Left lung (tissue), 10 donors: ENCODE results near the gene HINFP. TPM values are rescaled to one million over a fixed set of nuclear protein-coding genes. Genes with fewer than 3 reads are reported as not detected.

Source experiments
- ATAC-seq: fragments of 200-7000 bp; cut with Tn5 transposase; one replicate; pipeline ENCODE4 v1.9.1; 2020; ENCODE audit warnings: moderate library complexity
- DNase-seq, 4 donors: peaks; one replicate each; pipeline ENCODE4 v3.0.0-alpha.2; 2013 to 2020
- H3K27ac ChIP-seq, 2 donors: fragments of 200-600 bp; sonication (generic) in 1 of 2; one replicate each; pipeline versions ENCODE4 v1.5.0 to v1.8.0; 2020 to 2021
- H3K27me3 ChIP-seq, 2 donors: fragments of 200-600 bp; sonication (generic) in 1 of 2; one replicate each; pipeline versions ENCODE4 v1.5.0 to v1.8.0; 2020 to 2021
- H3K36me3 ChIP-seq, 2 donors: fragments of 200-600 bp; sonication (generic) in 1 of 2; one replicate each; pipeline versions ENCODE4 v1.5.0 to v1.8.0; 2020 to 2021
- H3K4me1 ChIP-seq, 2 donors: fragments of 200-600 bp; one replicate each; pipeline ENCODE4 v1.8.0; 2021
- H3K4me3 ChIP-seq, 2 donors: fragments of 200-600 bp; sonication (generic) in 1 of 2; one replicate each; pipeline versions ENCODE4 v1.5.0 to v1.8.0; 2020 to 2021; ENCODE audit warnings: mild to moderate bottlenecking in 1 of 2
- H3K9me3 ChIP-seq, 2 donors: fragments of 200-600 bp; sonication (generic) in 1 of 2; one replicate each; pipeline versions ENCODE4 v1.5.0 to v1.8.0; 2020 to 2021
- intact Hi-C, 2 donors: fragments of 100-400 bp; cut with DNase I; formaldehyde crosslinking; loops; one replicate each; pipeline versions ENCODE4 v1.11.2 to v1.14.2; 2022
- polyA plus RNA-seq, 6 donors: library from polyadenylated mRNA; unstranded; fragments of 120-200 nt; gene quantifications; one replicate each; pipeline ENCODE4 v1.2.1, GENCODE V29; 2013; ENCODE audit not compliant: insufficient read length in 6 of 6
- total RNA-seq, 2 donors: library from RNA; stranded (reverse); fragmentation: NEBNext Ultra II Directional; extraction: Animal tissue kit (Norgen Biotek cat#: 25700); gene quantifications; one replicate each; pipeline ENCODE4 v1.2.1, GENCODE V29; 2021
- TF ChIP-seq, protein P1 (sequence below), 2 donors: fragments of 200-600 bp; sonication (generic) in 1 of 2; IDR thresholded peaks; one replicate each; pipeline versions ENCODE4 v1.5.0 to v1.8.0; 2021; ENCODE audit warnings: antibody characterized with exemption in 2 of 2
- donor health status: DM: no; HTN: yes; CAD: no.
- donor health status: DM: no; HTN: no; CAD: no.

The HINFP gene
- total and polyA plus RNA-seq, 8 donors: 21.6 to 41.7 (median 38.4) TPM

DNA sequence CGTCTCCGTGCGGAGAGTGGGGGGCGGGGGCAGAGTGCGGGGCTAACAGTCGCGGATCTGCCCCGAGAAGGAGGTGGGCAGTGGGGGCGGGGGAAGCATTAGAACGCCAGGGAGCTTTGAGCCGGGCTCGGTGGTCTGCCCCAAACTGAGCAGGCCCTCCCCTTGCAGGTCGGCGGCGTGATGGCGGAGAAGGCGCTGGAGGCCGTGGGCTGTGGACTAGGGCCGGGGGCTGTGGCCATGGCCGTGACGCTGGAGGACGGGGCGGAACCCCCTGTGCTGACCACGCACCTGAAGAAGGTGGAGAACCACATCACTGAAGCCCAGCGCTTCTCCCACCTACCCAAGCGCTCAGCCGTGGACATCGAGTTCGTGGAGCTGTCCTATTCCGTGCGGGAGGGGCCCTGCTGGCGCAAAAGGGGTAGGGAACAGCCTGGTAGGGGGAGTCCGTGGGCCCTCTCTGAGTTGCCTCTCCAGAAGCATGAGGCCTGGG lies 28.5 kb downstream of the HINFP start:
- Histone ChIP-seq H3K27me3 (peaks cover 11 to 76% of the 10 kb centered on the region in 2 donors), H3K4me1 (peaks cover 10 to 18% of the 10 kb centered on the region in 2 donors), H3K4me3 (no peak overlapping the region), H3K27ac (no peak overlapping the region), H3K9me3 (no peaks in the 10 kb centered on the region), H3K36me3 (no peaks in the 10 kb centered on the region)
- DNase-seq (no peak), ATAC-seq (no peak)
- TF ChIP-seq, protein P1, sequence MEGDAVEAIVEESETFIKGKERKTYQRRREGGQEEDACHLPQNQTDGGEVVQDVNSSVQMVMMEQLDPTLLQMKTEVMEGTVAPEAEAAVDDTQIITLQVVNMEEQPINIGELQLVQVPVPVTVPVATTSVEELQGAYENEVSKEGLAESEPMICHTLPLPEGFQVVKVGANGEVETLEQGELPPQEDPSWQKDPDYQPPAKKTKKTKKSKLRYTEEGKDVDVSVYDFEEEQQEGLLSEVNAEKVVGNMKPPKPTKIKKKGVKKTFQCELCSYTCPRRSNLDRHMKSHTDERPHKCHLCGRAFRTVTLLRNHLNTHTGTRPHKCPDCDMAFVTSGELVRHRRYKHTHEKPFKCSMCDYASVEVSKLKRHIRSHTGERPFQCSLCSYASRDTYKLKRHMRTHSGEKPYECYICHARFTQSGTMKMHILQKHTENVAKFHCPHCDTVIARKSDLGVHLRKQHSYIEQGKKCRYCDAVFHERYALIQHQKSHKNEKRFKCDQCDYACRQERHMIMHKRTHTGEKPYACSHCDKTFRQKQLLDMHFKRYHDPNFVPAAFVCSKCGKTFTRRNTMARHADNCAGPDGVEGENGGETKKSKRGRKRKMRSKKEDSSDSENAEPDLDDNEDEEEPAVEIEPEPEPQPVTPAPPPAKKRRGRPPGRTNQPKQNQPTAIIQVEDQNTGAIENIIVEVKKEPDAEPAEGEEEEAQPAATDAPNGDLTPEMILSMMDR (IDR thresholded peaks at IDR 0.05): no peak
- intact Hi-C loops: no loop called here

DNA sequence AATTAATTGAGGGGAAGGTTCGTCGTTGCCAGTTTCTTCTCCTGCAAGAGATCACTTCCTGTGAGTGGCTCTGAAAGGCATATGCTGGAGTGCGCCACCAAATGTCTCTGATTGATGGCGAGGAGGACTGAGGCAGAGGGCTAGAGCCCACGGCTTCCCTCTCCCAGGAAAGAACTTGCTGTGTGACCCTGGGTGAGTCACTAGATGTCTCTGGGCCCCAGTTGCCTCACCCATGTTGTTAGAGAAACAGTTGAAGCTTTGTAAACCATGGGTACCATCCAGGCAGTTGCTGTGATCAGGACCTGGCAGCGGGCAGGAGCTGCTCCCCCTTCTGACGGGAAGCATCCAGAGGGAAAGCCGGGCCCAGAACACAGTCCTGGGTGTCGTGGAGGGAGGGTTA lies 30.7 kb downstream of the HINFP start:
- intact Hi-C loops: no loop called here
- Histone ChIP-seq H3K9me3 (no peaks in the 10 kb centered on the region), H3K4me3 (no peak overlapping the region), H3K27me3 (peaks cover 11 to 59% of the 10 kb centered on the region in 2 donors), H3K4me1 (peaks cover 10 to 16% of the 10 kb centered on the region in 2 donors), H3K27ac (no peak overlapping the region), H3K36me3 (no peaks in the 10 kb centered on the region)
- ATAC-seq (no peak), DNase-seq (no peak)
- TF ChIP-seq, protein P1 (IDR thresholded peaks at IDR 0.05): no peak

DNA sequence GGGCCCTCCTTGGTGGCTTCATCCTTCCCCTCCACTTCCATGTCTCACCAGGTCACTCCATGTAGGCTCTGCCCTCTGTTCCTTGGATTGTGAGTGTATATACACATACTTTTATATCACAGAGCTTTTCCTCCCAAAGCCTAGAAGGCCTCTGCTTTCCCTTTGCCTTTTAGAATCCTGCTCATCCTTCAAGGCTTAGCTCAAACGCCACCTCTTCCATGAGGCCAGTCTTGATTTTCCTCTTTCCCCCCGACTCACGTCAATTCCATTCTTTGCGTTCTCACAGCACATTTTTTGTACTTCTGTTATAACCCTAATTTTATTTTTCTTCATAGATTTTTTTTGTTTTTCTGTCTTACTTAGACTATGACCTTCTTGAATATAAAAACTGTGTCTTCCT lies 31.2 kb downstream of the HINFP start:
- Histone ChIP-seq H3K27ac (no peak overlapping the region), H3K27me3 (peaks cover 11 to 53% of the 10 kb centered on the region in 2 donors), H3K4me1 (peaks cover 10 to 16% of the 10 kb centered on the region in 2 donors), H3K4me3 (no peak overlapping the region), H3K9me3 (no peaks in the 10 kb centered on the region), H3K36me3 (no peaks in the 10 kb centered on the region)
- intact Hi-C loops: no loop called here
- TF ChIP-seq, protein P1 (IDR thresholded peaks at IDR 0.05): no peak
- ATAC-seq (no peak), DNase-seq (no peak)

DNA sequence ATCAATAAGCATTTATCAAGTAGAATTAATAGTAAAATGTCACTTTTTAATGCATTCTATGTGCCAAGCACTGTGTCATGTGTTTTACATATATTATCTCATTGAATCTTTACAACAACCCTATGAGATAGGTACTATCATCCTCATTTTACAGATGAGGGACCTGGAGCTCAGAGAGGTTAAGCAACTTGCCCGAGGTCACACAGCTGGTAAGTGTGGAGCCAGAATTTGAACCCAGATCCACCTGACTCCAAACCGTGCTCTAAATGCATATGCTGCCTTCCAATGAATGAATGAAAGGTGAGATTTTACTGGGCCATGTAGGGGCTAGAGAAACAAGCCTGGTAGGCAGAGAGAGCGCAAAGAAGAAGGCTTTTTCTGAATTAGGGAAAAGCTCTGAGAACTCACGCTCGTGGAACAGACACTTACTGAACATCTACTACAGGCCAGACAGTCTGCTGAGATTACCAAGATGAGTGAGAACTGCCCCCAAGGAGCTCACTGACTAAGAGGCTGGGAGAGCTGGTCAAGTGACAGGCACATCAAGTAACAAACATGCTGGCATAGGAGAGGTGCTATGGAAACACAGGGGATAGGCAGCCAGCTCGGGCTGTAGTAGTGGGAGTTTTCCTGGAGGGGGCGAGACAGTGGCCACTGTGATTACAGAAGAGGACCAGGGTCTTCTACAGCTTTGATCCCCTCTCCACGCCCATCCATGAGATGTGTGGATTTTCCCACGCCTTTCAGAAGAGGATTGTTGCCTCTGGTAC lies 31.9 kb downstream of the HINFP start:
- intact Hi-C loops: no loop called here
- DNase-seq: no peak
- peaks cover 11 to 47% of the 10 kb centered on the region in 2 donors for H3K27me3 ChIP-seq
- H3K4me3 ChIP-seq: no peak overlapping the region
- no peak overlapping the region for H3K27ac ChIP-seq
- H3K9me3 ChIP-seq: no peaks in the 10 kb centered on the region
- H3K36me3 ChIP-seq: no peaks in the 10 kb centered on the region
- ATAC-seq: no peak
- H3K4me1 ChIP-seq: peaks cover 10 to 16% of the 10 kb centered on the region in 2 donors
- TF ChIP-seq, protein P1 (IDR thresholded peaks at IDR 0.05): no peak

DNA sequence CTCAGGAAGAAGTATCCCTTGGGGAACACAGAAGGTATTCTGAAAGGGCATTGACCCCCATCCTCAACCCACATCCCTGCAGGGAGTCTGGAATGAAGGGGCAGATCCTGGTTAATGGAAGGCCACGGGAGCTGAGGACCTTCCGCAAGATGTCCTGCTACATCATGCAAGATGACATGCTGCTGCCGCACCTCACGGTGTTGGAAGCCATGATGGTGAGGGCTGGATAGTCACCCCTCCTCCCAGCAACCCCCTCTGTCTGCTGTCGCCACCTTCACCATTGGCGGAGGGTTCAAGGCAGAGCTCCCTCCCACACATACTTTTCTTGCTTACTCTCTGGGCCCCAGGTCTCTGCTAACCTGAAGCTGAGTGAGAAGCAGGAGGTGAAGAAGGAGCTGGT lies 32.8 kb downstream of the HINFP start:
- Histone ChIP-seq H3K4me1 (peaks cover 4 to 7% of the 10 kb centered on the region in 2 donors), H3K27me3 (peaks cover 11 to 38% of the 10 kb centered on the region in 2 donors), H3K36me3 (no peaks in the 10 kb centered on the region), H3K4me3 (no peak overlapping the region), H3K27ac (no peak overlapping the region), H3K9me3 (no peaks in the 10 kb centered on the region)
- ATAC-seq (no peak), DNase-seq (no peak)
- TF ChIP-seq, protein P1 (IDR thresholded peaks at IDR 0.05): no peak
- intact Hi-C loops: no loop called here
